ENCODE measurements around the gene LTBP1. TPM values are rescaled to one million over a fixed set of nuclear protein-coding genes. Genes with fewer than 3 reads are reported as not detected.
A peak's percentile ranks its signal among the peaks of the same experiment; 100 is the strongest.

LTBP1 gene
- total RNA-seq, 1 experiment from 2014 or later: 6.7 TPM

DNA sequence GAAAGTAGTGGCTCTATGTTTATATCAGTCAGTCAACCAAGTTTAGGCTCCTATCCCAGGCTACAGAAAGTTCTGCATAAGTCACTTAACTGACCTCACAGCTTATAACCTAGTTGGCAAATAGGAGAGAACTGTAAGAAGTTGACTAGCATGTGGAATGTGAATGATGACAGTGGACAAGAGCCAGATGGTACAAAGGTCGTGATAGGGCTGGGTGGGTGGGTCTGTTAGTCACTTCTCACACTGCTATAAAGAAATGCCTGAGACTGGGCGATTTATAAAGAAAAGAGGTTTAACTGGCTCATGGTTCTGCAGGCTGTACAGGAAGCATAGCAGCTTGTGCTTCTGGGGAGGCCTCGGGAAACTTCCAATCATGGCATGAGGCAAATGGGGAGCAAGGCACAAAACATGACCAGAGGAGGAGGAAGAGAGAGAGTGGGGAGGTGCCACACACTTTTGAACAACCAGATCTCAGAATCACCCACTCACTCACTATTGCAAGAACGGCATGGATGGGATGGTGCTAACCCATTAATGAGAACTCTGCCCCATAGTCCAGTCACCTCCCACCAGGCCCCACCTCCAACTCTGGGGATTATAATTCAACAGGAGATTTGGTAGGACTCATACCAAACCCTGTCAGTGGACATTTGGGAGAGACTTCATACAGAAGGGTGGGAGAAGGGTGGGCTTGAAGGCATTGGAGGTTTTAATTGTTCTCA lies 68.8 kb downstream of the LTBP1 start:
- in situ Hi-C loops (cut with HindIII; ENCODE audit: low pct_unique_long_range_greater_than_20kb, low sequenced_read_pairs): no loop called here
- no peak for DNase-seq (ENCODE audit: low read depth, low spot score)

DNA sequence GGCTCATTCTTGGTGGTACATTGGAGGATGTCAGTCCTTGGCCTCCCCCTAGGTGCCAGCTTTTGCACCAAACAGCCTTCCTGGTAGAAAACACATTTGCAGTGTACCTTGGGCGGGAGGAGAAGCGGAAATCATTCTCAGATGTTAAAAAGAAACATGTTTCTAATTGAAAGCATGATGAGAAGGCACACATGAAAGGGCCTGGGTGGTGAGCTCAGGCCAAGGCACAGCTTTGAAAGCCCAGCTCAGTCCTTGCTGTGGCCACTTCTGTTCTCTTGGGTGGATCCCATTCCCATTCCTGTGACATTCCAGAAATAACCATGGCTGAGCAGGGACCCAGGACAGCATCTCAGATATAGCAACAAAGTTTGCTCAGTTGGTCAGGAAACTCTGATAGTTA lies 71.5 kb downstream of the LTBP1 start:
- no peak for DNase-seq (ENCODE audit: low read depth, low spot score)
- in situ Hi-C loops (cut with HindIII; ENCODE audit: low pct_unique_long_range_greater_than_20kb, low sequenced_read_pairs): no loop called here

DNA sequence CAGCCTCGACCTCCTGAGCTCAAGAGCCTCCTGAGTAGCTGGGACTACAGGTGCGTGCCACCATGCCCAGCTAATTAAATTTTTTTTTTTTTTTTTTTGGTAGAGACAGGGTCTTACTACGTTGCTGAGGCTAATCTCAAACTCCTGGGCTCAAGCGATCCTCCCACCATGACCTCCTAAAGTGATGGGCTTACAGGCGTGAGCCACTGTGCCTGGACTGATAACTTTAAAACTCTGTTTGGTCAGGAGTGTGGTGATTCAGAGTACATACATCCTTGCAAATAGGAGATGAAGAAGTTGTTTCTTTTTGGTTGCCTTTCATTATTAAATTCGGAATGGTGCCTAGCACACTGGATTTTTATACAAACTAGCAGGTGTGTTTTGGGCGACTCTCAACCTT lies 73.0 kb downstream of the LTBP1 start:
- in situ Hi-C loops (cut with HindIII; ENCODE audit: low pct_unique_long_range_greater_than_20kb, low sequenced_read_pairs): no loop called here
- no peak for DNase-seq (ENCODE audit: low read depth, low spot score)

DNA sequence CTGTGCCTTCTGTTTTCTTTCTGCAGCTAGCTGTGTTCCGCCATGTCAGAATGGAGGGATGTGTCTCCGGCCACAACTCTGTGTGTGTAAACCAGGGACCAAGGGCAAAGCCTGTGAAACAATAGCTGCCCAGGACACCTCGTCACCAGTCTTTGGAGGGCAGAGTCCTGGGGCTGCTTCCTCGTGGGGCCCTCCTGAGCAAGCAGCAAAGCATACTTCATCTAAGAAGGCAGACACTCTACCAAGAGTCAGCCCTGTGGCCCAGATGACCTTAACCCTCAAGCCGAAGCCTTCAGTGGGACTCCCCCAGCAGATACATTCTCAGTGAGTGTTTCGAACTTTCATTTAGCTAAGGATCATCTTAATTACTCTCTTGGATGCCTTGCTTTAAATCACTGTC lies 74.1 kb downstream of the LTBP1 start:
- DNase-seq (ENCODE audit: low read depth, low spot score): no peak
- in situ Hi-C loops (cut with HindIII; ENCODE audit: low pct_unique_long_range_greater_than_20kb, low sequenced_read_pairs): no loop called here

DNA sequence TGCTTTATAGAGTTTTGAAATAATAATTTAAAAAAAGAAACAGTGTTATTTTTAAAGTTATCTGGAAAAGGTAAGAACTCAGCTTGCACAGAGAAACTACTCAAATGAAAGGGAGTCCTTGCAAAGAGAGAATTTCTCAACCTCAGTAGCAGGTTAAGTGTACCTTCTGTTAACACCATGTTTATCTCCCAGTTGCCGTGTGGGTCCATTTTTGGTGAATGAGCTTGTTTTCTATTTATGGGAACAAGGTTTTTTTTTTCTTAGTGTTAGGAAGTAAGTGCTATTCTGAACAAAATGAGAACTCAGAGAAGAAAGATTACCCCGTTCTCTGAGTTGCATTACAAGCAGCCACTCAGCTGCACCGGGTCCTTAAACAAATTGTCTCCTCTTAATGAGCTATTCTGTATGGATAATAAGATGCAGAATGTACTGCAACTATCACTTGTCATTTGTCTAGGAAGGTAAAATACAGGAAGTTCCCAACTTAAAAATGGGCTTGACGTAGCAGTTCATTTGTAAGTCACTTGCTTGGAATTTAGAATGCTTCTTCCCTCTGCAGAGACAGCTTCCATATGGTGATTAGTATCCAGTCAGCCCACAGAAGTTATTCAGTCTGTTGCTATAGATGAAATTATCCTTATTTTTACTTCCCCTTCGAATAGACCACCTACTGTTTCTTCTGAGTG lies 74.9 kb downstream of the LTBP1 start:
- in situ Hi-C loops (cut with HindIII; ENCODE audit: low pct_unique_long_range_greater_than_20kb, low sequenced_read_pairs): no loop called here
- no peak for DNase-seq (ENCODE audit: low read depth, low spot score)

DNA sequence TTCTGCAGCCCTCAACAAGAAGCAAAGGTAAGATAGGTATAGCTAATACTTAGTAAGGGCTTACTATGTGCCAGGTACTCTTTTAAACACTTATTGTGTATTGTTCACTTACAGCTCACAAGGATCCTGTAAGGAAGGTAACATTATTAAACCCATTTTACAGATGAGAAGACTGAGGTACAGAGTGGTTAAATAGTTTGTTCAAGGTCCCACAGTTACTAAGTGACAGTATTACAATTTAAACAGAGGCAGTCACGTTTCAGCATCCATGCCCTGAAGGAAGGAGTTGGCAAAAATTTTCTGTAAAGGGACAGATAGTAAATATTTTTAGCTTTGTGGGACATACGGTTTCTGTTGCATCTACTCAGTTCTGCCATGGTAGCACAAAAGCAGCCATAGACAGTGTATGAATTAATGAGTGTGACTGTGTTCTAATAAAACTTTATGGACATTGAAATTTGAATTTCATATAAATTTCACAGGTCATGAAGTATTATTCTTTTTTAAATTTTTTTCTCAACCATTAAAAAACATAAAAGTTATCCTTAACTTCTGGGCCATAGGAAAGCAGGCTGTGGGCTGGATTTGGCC lies 75.7 kb downstream of the LTBP1 start:
- in situ Hi-C loops (cut with HindIII; ENCODE audit: low pct_unique_long_range_greater_than_20kb, low sequenced_read_pairs): no loop called here
- no peak for DNase-seq (ENCODE audit: low read depth, low spot score)

DNA sequence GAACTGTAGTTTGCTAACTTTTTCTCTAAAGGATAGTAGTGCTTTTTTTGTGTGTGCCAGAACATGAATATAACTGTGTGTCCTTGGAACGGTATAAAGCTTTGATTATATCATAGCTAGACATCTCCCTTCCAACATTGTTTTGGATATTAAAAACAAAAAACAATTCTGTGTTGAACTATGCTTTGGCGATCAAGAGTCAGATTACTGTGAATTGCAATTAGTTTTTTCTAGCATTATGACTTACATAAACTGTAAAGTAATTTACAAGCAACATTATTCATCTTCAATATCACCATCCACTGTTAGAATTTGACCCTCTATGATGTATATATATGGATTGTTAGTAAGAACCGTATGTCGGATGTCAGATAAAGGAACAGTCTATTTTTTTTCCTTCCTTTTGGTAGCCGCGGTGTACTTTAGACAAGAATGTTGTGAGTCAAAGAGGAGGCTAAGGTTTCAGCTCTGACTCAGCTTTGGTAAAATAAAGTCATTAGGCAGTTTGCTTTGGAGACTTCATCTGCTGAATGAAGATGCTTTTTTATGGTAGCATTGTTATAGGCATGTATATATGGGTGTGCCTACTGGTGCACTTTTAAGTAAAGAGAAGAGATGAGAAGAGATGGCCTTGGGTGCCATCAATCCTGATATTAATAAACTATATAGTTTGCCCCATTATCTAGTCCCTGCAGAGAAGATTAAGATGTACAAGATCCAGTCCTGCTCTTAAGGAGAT lies 76.4 kb downstream of the LTBP1 start:
- in situ Hi-C loops (cut with HindIII; ENCODE audit: low pct_unique_long_range_greater_than_20kb, low sequenced_read_pairs): no loop called here

DNA sequence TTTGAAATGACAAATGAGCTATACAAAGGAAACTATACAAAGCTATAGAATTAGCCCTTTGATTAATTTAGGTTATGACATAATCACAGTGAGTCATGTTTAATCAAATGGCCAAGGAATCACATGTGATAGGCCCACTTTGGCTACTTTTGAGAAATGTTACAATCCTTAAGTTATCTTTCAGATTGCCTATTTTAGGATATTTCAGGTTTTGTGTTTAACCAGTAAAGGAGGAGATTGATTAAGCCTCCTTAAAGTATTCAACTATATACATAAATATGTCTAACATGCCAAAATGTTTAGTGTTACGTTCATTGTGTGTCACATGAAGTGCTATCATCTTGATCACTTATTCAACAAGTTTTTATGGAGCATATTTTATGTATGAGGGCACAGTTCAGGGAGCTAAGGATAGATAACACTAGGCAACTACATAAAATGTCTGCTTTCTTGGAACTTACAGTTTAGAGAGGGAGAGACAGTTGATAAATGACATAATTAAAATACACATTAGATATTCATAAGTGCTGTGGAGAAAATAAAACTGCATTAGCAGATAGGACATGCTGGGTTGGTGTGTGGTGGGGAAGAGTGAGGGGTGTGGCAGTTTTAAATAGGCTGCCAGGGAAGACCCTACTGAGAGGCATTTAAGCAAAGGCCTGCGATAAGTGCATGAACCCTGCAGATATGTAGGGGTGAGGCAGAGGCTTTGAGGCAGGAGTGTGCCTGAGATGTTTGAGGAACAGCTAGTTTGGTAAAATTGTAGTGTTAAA lies 77.2 kb downstream of the LTBP1 start:
- DNase-seq (ENCODE audit: low read depth, low spot score): no peak
- in situ Hi-C loops (cut with HindIII; ENCODE audit: low pct_unique_long_range_greater_than_20kb, low sequenced_read_pairs): no loop called here

More for the DNA sequence above, 76.4 kb downstream of the LTBP1 start:
- no peak for DNase-seq (ENCODE audit: low read depth, low spot score)

DNA sequence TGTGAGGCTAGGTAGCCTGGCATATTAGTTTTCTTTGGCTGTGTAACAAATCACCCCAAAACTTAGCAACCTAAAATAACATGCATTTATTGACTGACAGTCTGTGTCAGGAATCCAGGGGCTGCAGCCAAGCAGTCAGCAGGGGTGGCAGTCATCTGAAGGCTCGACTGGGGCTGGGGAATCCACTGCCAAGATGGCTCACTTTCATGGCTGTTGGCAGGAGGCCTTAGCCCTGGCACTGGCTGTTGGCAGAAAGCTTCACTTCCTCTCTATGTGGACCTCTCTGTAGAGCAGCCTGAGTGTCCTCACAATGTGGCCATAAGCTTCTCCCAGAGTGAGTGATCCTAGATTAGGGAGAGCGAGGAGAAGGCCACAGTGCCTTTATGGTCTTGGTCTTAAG lies 78.0 kb downstream of the LTBP1 start:
- in situ Hi-C loops (cut with HindIII; ENCODE audit: low pct_unique_long_range_greater_than_20kb, low sequenced_read_pairs): no loop called here
- no peak for DNase-seq (ENCODE audit: low read depth, low spot score)

DNA sequence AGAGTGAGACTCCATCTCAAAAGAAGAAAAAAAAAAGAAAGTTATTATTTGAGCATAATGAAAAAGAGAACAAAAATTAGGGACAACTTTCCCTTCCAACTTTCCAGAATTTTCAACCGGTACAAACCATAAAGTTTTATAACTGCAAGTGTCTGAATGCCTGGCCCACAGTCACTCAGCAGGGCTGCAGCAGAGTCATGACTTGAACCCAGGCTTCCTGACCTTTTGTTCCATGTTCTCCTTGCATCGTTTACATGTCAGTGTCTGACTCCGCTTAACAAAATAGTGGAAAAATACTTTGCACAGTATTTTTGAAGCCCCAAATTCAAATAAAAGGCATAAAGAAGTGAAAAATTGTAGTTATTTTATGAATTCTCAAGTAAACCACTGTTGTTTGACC lies 82.7 kb downstream of the LTBP1 start:
- no peak for DNase-seq (ENCODE audit: low read depth, low spot score)
- in situ Hi-C loops (cut with HindIII; ENCODE audit: low pct_unique_long_range_greater_than_20kb, low sequenced_read_pairs): no loop called here

DNA sequence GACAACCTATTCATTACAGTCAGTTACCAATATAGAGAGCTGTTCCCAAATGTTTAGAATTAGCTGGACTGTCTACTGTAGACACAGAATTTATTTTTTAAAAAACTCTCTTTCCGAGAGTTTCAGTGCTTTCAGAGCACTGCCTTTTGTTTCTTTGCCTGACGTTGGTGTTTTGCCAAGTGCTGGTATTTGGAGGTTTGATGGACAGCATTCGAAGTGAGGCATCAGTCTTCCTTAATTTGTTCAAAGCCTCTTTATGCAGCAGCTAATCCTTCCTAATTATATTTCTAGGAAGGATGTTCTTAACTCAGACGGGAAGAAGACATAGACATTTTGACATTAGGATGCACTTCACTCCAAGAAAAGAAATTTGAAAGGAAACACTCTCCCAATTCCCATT lies 83.2 kb downstream of the LTBP1 start:
- in situ Hi-C loops (cut with HindIII; ENCODE audit: low pct_unique_long_range_greater_than_20kb, low sequenced_read_pairs): loop anchor here (10.0 kb wide), 1 partner anchor 345 kb away; no protein-coding TSS in a partner anchor

DNA sequence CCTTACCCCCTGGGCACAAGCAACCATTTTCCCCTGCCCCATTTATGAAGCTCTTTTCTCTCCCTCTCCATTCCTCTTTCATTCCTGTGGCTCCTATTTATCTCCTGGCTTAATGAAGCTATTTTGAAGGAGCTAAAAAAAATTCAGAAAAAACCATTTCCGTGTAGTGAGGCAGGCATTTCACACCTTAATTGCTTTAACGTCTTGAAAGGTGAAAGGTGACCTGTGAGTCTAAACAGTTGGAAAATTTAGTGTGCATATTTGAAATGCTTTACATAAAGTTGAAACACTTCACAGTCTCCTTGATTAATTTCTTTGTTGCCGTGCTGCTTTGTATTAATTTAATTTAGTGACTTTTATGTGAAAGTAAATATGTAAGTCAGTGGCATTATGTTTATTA lies 83.6 kb downstream of the LTBP1 start:
- in situ Hi-C loops (cut with HindIII; ENCODE audit: low pct_unique_long_range_greater_than_20kb, low sequenced_read_pairs): loop anchor here (10.0 kb wide), 1 partner anchor 344 kb away; no protein-coding TSS in a partner anchor
- DNase-seq (ENCODE audit: low read depth, low spot score): no peak

More for the DNA sequence above, 83.2 kb downstream of the LTBP1 start:
- DNase-seq (ENCODE audit: low read depth, low spot score): no peak

DNA sequence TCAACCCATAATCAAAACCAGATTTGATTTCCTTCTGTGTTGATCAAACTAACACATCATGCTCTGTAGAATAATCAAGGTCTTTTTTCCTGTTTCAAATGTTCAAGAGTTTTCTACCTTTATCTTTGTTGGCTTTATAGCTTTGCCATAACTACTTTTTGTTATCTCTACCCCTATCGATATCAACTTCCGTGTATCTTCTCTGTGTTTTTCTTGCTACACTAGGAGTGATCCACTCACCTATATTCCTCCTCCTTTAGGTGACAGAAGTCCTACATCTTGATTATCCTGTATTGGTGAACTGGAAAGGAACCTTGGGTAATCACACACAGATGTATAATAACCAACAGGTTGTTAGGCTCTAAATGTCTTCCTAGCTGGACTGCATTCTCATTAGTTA lies 85.5 kb downstream of the LTBP1 start:
- in situ Hi-C loops (cut with HindIII; ENCODE audit: low pct_unique_long_range_greater_than_20kb, low sequenced_read_pairs): loop anchor here (10.0 kb wide), 1 partner anchor 343 kb away; no protein-coding TSS in a partner anchor
- no peak for DNase-seq (ENCODE audit: low read depth, low spot score)

DNA sequence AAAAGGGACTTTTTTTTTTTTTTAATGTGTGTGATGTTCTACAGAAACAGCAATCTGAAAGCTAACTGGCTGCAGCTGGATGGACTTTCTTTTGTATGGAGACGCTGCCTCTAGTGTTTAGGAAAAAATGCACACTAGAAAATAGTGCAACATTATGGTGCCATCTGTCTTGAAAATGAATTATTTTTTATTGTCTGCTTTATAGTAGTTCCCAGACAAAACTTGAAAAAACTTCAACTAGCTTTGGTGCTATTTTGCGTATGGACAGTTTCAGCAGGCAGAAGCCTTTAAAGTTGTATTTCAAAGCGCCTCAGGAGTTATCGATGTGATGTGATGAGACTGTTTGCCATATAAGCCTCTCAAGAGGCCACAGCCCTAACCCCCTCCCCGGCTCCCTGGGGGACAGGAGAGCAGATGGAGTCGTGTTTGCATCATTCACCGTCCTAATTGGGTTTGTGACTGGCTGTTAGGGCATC lies 86.9 kb downstream of the LTBP1 start:
- in situ Hi-C loops (cut with HindIII; ENCODE audit: low pct_unique_long_range_greater_than_20kb, low sequenced_read_pairs): loop anchor here (10.0 kb wide), 1 partner anchor 341 kb away; no protein-coding TSS in a partner anchor
- peak; percentile 71 for DNase-seq (ENCODE audit: low read depth, low spot score)

DNA sequence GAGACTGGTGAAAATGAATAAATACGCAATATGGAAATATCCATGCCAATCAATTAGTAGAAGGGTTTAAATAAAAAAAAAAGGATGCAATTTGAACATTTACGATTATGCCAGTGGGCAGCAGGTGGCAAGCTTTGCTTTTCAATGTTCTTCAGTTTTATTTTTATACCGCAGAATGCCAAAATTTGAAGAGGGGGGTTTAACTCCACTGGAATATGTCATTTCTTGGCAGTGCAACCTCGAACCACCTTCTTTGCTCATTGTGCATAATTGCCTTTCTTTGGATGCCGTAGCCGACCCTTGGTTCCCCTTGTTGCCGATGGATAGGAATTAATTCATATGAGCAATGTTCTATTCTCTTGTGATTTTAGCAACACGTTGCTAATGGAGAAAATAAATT lies 88.0 kb downstream of the LTBP1 start:
- DNase-seq (ENCODE audit: low read depth, low spot score): peak; percentile 42
- in situ Hi-C loops (cut with HindIII; ENCODE audit: low pct_unique_long_range_greater_than_20kb, low sequenced_read_pairs): loop anchor here (10.0 kb wide), 1 partner anchor 340 kb away; no protein-coding TSS in a partner anchor

DNA sequence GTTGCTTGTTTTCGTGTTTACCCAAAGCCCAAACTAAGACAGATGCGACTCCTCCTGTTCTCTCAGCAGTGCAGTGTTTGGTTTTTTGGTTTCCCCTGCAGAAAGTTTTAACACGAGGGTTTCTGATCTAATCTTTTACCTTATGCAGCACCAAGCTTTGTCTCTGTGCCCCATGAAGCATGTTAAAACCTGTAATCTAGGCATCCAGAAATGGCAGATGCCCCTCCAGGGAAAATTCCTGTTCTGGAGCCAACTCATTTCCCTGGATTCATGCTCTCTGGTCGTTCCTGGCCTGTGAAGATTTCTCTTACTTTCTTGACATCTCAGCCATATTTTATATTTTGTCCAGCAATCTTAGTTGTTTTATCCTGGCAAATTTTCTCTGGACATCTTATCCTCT lies 91.5 kb downstream of the LTBP1 start:
- in situ Hi-C loops (cut with HindIII; ENCODE audit: low pct_unique_long_range_greater_than_20kb, low sequenced_read_pairs): loop anchor here (10.0 kb wide), 1 partner anchor 337 kb away; no protein-coding TSS in a partner anchor
- no peak for DNase-seq (ENCODE audit: low read depth, low spot score)

DNA sequence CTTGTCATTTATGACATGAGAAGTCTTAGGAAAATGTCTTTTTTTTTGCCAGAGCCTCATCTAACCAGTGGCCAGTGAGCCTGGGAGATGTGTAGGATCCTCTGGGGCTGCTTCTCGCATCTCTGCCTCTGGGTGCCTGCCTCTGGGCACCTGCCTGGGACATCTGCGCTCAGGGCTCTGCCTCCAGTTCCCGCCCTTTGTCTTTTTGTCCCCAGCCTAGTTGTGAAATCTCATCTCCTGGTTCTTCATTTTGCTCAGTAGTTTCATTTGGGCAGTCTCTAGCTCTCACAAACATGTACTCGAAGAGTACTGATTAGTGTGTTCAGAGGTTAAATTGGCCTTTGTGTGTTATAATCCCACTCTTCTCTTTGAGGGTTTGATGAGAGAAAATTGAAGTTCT lies 92.0 kb downstream of the LTBP1 start:
- in situ Hi-C loops (cut with HindIII; ENCODE audit: low pct_unique_long_range_greater_than_20kb, low sequenced_read_pairs): loop anchor here (10.0 kb wide), 1 partner anchor 336 kb away; no protein-coding TSS in a partner anchor
- DNase-seq (ENCODE audit: low read depth, low spot score): no peak

Measured in SK-MEL-5 (cell line).